T-helper 1 cell treated with Interleukin-12 subunit alpha and Interleukin-12 subunit beta and Interleukin-4 antibody, amounts not matched to agents 30 μg/mL and 1 μg/mL, for 36 hours (primary cell): ENCODE results near the gene GJE1.
"Not testable (repeated sequence)": the region's sequence is repeated elsewhere in the genome, so short reads cannot be mapped to it uniquely, and the experiment has no call there.

ENCODE experiments used
- H3K27ac Mint-ChIP-seq: one replicate; pipeline ENCODE4 v1.8.0; 2021; ENCODE audit warnings: mild to moderate bottlenecking, mixed read lengths
- H3K27me3 Mint-ChIP-seq: one replicate; pipeline ENCODE4 v1.8.0; 2021; ENCODE audit warnings: low read depth, mixed read lengths
- H3K36me3 Mint-ChIP-seq: one replicate; pipeline ENCODE4 v1.8.0; 2021; ENCODE audit warnings: low read depth, mixed read lengths
- H3K4me1 Mint-ChIP-seq: one replicate; pipeline ENCODE4 v1.8.0; 2021; ENCODE audit warnings: low read depth, mixed read lengths
- H3K4me3 Mint-ChIP-seq: one replicate; pipeline ENCODE4 v1.8.0; 2021; ENCODE audit warnings: mild to moderate bottlenecking, moderate library complexity, mixed read lengths
- H3K9me3 Mint-ChIP-seq: one replicate; pipeline ENCODE4 v1.8.0; 2021; ENCODE audit warnings: mixed read lengths

Gene GJE1

GRCh38 chr6:142132625-142133024 lies at the start of gene GJE1:
GJE1 (plus strand) TSS chr6:142132925; CDS start chr6:142133159, 234 bp downstream.
- Mint-ChIP-seq H3K4me3 (no peak within 1 kb of the TSS), H3K27me3 (peaks cover 32% of the 10 kb centered on the region), H3K36me3 (no peaks in the 10 kb centered on the region), H3K27ac (no peak within 1 kb of the TSS), H3K4me1 (no peaks in the 10 kb centered on the region), H3K9me3 (no peaks in the 10 kb centered on the region)

- Mint-ChIP-seq H3K36me3 (peaks cover 3% of the 10 kb centered on the region), H3K27ac (no peak overlapping the region), H3K27me3 (peaks cover 22% of the 10 kb centered on the region), H3K4me1 (no peaks in the 10 kb centered on the region), H3K4me3 (no peak overlapping the region), H3K9me3 (no peaks in the 10 kb centered on the region)
Observed at GRCh38 chr6:142087950-142088857, 44.5 kb upstream of the GJE1 start.

GRCh38 chr6:142088858-142089216 lies 43.9 kb upstream of the GJE1 start:
- no peaks in the 10 kb centered on the region for H3K4me1 Mint-ChIP-seq
- no peaks in the 10 kb centered on the region for H3K9me3 Mint-ChIP-seq
- no peak overlapping the region for H3K4me3 Mint-ChIP-seq
- peaks cover 22% of the 10 kb centered on the region for H3K27me3 Mint-ChIP-seq
- peaks cover 3% of the 10 kb centered on the region for H3K36me3 Mint-ChIP-seq
- no peak overlapping the region for H3K27ac Mint-ChIP-seq

- H3K27me3 Mint-ChIP-seq, H3K4me1 Mint-ChIP-seq, H3K4me3 Mint-ChIP-seq, H3K9me3 Mint-ChIP-seq, H3K27ac Mint-ChIP-seq, H3K36me3 Mint-ChIP-seq: not testable (repeated sequence)
Observed at GRCh38 chr6:142104820-142105219, 27.9 kb upstream of the GJE1 start.

GRCh38 chr6:142110820-142111219 lies 21.9 kb upstream of the GJE1 start:
- H3K36me3 Mint-ChIP-seq, H3K9me3 Mint-ChIP-seq, H3K27ac Mint-ChIP-seq, H3K4me1 Mint-ChIP-seq, H3K4me3 Mint-ChIP-seq, H3K27me3 Mint-ChIP-seq: not testable (repeated sequence)

GRCh38 chr6:142112451-142113061 lies 20.2 kb upstream of the GJE1 start:
- Mint-ChIP-seq H3K4me3 (no peak overlapping the region), H3K36me3 (no peaks in the 10 kb centered on the region), H3K4me1 (no peaks in the 10 kb centered on the region), H3K27ac (no peak overlapping the region), H3K9me3 (no peaks in the 10 kb centered on the region), H3K27me3 (peaks cover 5% of the 10 kb centered on the region)

GRCh38 chr6:142117366-142117765 lies 15.4 kb upstream of the GJE1 start:
- no peaks in the 10 kb centered on the region for H3K9me3 Mint-ChIP-seq
- no peak overlapping the region for H3K4me3 Mint-ChIP-seq
- no peaks in the 10 kb centered on the region for H3K36me3 Mint-ChIP-seq
- H3K27me3 Mint-ChIP-seq: peaks cover 18% of the 10 kb centered on the region
- no peak overlapping the region for H3K27ac Mint-ChIP-seq
- no peaks in the 10 kb centered on the region for H3K4me1 Mint-ChIP-seq

GRCh38 chr6:142118328-142118727 lies 14.4 kb upstream of the GJE1 start:
- Mint-ChIP-seq H3K4me1 (no peaks in the 10 kb centered on the region), H3K27me3 (peaks cover 18% of the 10 kb centered on the region), H3K36me3 (no peaks in the 10 kb centered on the region), H3K27ac (no peak overlapping the region), H3K9me3 (no peaks in the 10 kb centered on the region), H3K4me3 (no peak overlapping the region)

GRCh38 chr6:142118925-142119324 lies 13.8 kb upstream of the GJE1 start:
- Mint-ChIP-seq H3K27me3 (peaks cover 18% of the 10 kb centered on the region), H3K27ac (no peak overlapping the region), H3K9me3 (no peaks in the 10 kb centered on the region), H3K4me1 (no peaks in the 10 kb centered on the region), H3K4me3 (no peak overlapping the region), H3K36me3 (no peaks in the 10 kb centered on the region)

GRCh38 chr6:142121342-142121741 lies 11.4 kb upstream of the GJE1 start:
- Mint-ChIP-seq H3K4me1 (no peaks in the 10 kb centered on the region), H3K27ac (no peak overlapping the region), H3K36me3 (no peaks in the 10 kb centered on the region), H3K4me3 (no peak overlapping the region), H3K9me3 (no peaks in the 10 kb centered on the region), H3K27me3 (peaks cover 20% of the 10 kb centered on the region)

GRCh38 chr6:142130814-142131213 lies 1.9 kb upstream of the GJE1 start:
- H3K4me1 Mint-ChIP-seq: no peaks in the 10 kb centered on the region
- no peak overlapping the region for H3K4me3 Mint-ChIP-seq
- peaks cover 37% of the 10 kb centered on the region for H3K27me3 Mint-ChIP-seq
- H3K27ac Mint-ChIP-seq: no peak overlapping the region
- no peaks in the 10 kb centered on the region for H3K36me3 Mint-ChIP-seq
- no peaks in the 10 kb centered on the region for H3K9me3 Mint-ChIP-seq

GRCh38 chr6:142138876-142139275 lies 6.2 kb downstream of the GJE1 start:
- Mint-ChIP-seq H3K27ac (no peak overlapping the region), H3K27me3 (peaks cover 6% of the 10 kb centered on the region), H3K4me1 (no peaks in the 10 kb centered on the region), H3K9me3 (no peaks in the 10 kb centered on the region), H3K36me3 (no peaks in the 10 kb centered on the region), H3K4me3 (no peak overlapping the region)

- H3K27me3 Mint-ChIP-seq, H3K36me3 Mint-ChIP-seq, H3K4me3 Mint-ChIP-seq, H3K4me1 Mint-ChIP-seq, H3K27ac Mint-ChIP-seq, H3K9me3 Mint-ChIP-seq: not testable (repeated sequence)
Observed at GRCh38 chr6:142141531-142141930, 8.8 kb downstream of the GJE1 start.

- peak within 1 kb of the TSS; percentile 80 for H3K27ac Mint-ChIP-seq
Observed at GRCh38 chr6:142146828-142147662, 14.3 kb downstream of the GJE1 start, which contains the start of the genes NMBR and VTA1. NMBR (minus strand) TSS chr6:142147122; CDS start chr6:142088658, 58,464 bp downstream. VTA1 (plus strand) TSS chr6:142147263; CDS start chr6:142147288, 25 bp downstream.

More at GRCh38 chr6:142146828-142147662, 14.3 kb downstream of the GJE1 start, which contains the start of the genes NMBR and VTA1:
- peaks cover 5% of the 10 kb centered on the region for H3K9me3 Mint-ChIP-seq
- H3K36me3 Mint-ChIP-seq: peaks cover 15% of the 10 kb centered on the region
- H3K4me3 Mint-ChIP-seq: peak within 1 kb of the TSS; percentile 91
- H3K27me3 Mint-ChIP-seq: no peaks in the 10 kb centered on the region
- H3K4me1 Mint-ChIP-seq: peaks cover 36% of the 10 kb centered on the region
